IPS-11a (cell line): ENCODE results near the gene TGM1.
A peak's percentile ranks its signal among the peaks of the same experiment; 100 is the strongest.

Source experiments
- H3K4me3 ChIP-seq: one replicate; pipeline ENCODE4 v1.5.1; 2013; ENCODE audit warnings: low read depth, low read length, control low read depth

Gene TGM1

GRCh38 chr14:24271134-24271833 lies 8.3 kb upstream of the TGM1 start, which contains the start of gene RABGGTA:
RABGGTA (minus strand) TSS chr14:24271597; CDS start chr14:24271115, 482 bp downstream.
- peak within 1 kb of the TSS; percentile 84 for H3K4me3 ChIP-seq

GRCh38 chr14:24270537-24271133 lies 7.7 kb upstream of the TGM1 start:
- H3K4me3 ChIP-seq = peak overlapping the region; percentile 84

DNA sequence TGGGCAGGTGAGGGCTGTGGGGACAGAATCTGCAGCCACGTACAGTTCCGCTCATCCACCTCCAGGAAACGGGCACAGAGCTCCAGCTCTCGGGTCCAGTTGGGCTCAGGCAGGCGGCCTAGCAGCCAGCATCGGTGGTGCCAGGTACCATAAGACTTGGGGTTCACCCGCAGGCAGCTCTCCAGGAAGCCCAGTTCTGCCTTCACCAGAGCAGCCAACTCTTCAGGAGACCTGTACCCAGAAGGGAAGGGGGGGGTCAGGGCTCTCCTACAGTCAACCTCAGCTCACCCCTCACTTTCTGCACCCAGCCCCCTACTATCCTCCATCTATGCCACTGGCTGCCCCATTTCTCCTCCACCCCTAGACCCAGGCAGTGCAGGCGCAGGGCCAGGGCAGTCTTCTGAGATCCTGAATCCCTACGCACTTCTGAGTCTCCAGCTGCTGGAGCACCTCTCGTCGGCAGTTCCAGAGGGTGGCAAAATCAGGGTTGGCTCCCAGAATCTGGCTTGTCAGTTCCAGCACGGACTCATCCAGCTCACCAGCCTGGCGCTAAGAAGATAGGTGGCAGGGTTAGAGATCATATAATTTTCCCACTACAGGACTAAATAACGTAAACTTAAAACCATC lies 7.0 kb upstream of the TGM1 start:
- H3K4me3 ChIP-seq = no peak overlapping the region

GRCh38 chr14:24269368-24269767 lies 6.4 kb upstream of the TGM1 start:
- no peak overlapping the region for H3K4me3 ChIP-seq

- H3K4me3 ChIP-seq = no peak overlapping the region
Observed at GRCh38 chr14:24268225-24268624, 5.2 kb upstream of the TGM1 start.

DNA sequence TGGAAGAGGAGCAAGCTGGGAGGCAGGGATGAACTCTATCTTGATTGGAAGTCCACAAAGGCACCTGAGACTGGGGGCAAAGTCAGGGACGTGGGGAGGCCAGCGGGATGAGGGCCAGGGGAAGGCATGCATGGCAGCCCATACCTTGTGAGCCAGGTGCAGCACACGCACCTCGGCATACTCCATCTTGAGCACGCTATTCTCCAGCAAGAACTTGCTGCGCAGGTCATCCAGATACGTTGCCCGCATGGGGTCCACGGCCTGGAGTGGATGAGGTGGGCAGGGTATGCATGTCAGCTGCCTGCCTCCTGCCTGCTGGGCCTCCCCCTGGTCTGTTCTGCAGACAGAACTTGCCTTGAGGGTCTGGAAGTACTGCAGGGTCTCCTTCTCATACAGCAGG lies 4.5 kb upstream of the TGM1 start:
- no peak overlapping the region for H3K4me3 ChIP-seq

- H3K4me3 ChIP-seq = no peak overlapping the region
Observed at GRCh38 chr14:24266344-24267244, 3.6 kb upstream of the TGM1 start.

GRCh38 chr14:24264298-24264697 lies 1.3 kb upstream of the TGM1 start:
- no peak overlapping the region for H3K4me3 ChIP-seq

DNA sequence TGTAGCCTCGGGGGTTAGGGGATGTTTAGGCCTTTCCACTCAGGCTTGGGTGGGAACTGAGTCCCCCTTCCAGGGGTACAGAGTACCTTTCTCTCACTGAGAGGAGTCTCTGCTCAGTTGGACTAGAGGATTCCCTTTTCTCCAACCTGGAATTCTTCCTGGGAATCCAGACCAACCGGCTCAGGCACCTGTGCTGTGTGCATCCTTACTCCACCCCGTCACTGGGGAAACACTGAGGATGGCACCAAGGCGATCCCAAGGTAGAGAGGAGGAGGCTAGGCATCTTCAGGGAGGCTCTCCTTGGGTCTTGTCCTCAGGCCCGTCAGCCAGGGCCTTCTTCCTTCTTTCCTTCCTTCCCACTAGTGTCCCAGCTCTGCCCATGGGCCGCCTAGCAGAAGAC lies 871 bp upstream of the TGM1 start:
- no peak overlapping the region for H3K4me3 ChIP-seq

DNA sequence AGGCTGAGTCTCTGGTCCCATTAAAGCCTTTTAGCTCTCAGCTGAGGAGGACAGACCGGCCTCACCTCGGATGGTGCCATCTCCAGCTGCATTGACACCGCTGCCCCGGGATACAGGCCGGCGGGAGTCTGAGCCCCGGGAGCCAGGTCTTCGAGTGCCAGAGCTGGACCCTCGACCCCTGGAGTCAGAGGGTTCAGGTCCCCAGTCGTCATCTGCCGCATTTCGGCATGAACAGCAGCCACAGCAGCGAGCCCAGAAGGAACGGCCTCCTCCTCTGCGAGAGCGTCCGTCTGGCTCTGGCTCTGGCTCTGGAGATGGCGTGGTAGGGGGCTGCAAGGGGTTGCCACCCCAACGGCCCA lies 1.0 kb downstream of the TGM1 start:
- H3K4me3 ChIP-seq = no peak overlapping the region

DNA sequence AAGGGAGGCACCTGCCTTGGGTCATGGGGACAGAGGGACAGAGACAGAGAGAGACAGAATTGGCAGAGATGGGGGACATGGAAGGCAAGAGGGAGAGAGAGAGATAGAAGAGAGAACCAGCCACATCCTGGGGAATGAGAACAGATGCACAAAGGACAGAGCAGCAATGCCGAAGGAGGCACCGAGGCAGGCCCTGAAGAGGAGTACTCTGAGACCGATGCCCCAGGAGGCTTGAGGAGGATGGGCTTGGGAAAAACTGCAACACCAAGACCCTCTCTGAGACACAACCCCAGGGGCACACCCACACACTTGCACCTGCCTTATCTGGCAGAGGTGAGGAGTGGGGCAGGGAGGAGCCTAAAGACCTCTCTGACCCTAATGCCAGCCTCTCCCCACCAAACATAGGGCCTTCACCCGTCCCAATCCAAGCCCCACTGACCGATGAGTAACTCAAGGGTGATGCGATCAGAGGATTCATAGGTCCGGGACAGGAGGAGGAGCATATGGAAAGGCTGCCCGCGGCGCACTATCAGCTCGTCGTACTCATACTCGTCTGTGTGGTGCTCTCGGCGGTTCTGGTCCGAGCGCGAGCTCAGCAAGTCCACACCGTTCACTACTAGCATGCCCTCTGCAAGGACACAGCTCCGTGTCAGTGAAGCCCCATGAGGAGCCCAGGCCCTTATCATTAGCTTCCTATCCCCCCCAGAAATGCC lies 1.6 kb downstream of the TGM1 start:
- no peak overlapping the region for H3K4me3 ChIP-seq

DNA sequence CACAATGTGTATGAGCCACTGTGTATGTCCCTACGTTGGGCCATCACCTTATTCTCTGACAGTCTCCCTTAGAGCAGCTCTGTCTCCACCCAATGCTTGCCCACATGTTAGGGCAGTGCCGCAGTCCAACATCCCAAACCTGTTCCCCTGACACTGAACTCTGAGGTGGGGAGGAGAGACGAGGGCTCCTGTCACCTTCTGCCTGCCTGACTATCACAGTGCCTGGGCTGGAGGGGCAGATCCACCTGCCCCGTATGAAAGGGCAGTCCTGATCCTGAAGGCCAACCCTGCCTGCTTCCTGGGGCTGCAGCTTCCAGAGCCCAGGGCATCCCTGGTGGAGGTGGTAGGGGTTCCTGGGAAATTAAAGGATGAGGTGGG lies 2.2 kb downstream of the TGM1 start:
- H3K4me3 ChIP-seq = no peak overlapping the region

DNA sequence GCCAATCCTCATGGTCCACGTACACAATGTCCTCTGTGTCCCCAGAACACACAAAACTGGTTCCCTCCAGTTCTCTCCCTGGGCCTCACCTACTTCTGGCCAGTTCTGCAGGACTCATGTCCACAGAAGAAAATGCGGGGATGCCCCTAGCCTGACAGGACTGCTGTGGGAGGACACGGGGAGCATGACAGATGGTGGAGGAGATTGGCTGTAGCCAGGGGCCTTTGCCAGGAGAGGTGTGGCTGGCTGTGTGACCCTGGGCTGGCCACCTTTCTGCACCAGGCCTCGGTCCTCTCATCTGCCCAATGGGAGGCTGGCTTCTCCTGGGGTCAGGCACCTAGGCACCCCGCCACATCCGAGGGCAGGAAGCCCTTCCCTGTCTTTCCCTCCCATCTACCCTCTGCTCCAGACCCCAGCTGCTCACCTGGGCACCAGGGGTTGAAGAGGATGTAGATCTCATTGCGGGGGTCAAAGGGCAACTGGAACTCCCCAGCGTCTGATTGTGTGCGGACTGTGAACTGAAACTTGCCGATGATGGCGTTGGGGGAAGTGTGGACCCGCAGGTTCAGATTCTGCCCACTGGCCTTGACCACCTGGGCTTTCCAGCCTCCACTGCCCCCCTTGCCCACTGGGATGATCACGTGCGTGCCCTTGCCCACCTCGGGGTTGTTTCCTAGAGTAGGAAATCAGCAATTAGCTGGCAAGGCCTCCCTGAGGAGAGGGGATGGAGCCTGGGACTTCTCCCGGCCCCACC lies 2.8 kb downstream of the TGM1 start:
- no peak overlapping the region for H3K4me3 ChIP-seq

DNA sequence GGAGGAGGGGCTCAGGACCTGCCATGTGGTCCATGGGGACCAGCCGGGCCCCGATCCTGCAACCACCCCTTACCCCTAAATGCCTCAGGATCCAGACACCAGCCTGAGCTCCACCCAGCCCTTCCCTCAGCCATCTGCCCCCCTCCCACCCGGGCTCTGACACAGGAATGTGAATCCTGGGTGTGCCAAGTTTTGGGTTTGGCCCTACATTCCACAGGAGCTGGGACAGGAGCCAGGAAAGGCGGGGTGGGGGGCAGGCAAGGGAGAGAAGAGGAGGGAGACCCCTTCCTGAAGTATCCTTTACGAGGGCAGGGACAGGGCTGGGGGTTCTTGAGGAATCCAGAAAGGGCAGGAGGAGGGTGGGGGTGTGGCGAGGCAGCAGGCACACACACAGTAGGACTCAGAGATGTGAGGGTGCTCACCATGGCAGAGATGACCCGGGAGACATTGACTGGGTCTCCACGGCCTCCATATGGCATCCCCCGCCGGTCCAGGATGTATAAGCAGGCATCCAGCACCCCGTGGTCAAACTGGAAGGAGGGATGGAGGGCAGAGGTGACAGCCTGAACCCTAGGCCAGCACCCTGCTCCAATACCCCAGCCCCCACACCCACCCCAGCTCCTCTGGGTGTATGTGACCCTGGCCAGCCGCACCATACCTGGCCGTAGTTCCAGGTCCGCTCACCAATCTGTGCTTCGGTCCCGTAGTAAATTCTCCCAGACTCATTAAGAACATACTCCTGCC lies 3.5 kb downstream of the TGM1 start:
- H3K4me3 ChIP-seq = no peak overlapping the region

GRCh38 chr14:24258548-24259265 lies 4.3 kb downstream of the TGM1 start:
- H3K4me3 ChIP-seq = no peak overlapping the region

DNA sequence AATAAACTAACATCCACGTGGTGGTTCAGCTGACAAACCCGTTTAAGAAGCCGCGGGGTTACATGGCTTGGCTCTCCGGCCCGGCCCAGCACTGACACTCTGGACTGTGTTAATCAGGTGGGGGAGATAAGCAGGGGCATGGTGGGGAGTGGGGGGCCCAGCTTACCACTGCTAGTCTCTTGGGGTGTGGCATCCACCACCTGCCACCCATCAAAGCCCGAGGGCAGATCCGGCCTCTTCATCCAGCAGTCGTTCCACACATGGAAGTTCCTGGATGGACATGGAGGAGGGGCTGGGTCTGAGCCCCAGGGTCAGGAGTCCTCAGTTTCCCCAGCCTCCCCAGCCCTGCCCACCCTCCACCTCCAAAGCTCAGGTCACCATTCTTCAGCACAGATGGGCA lies 4.9 kb downstream of the TGM1 start:
- no peak overlapping the region for H3K4me3 ChIP-seq

DNA sequence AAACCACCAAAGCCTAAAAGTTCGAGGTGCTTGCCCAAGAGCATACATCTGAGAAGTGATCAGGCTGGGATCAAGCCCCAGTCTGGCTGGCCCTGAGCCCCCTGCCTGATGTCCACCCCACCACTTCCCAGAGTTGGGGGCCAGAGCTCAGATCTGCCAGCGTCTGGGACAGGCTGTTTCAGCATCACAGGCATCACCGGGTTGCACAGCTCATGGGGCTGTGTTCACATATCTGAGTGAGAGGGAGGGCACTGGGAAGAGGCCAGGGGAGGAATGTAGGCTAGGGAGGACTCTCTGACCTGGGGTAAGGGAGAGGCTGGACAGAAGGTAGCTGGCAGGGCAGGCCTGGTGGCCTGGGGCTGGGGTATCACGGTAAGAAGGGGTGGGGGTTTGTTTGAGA lies 6.0 kb downstream of the TGM1 start:
- H3K4me3 ChIP-seq = no peak overlapping the region

GRCh38 chr14:24255931-24256711 lies 6.9 kb downstream of the TGM1 start:
- no peak overlapping the region for H3K4me3 ChIP-seq
